Measurements from ENCODE around the gene ANKMY1.
"Not testable (repeated sequence)": the region's sequence is repeated elsewhere in the genome, so short reads cannot be mapped to it uniquely, and the experiment has no call there.

Gene ANKMY1

DNA sequence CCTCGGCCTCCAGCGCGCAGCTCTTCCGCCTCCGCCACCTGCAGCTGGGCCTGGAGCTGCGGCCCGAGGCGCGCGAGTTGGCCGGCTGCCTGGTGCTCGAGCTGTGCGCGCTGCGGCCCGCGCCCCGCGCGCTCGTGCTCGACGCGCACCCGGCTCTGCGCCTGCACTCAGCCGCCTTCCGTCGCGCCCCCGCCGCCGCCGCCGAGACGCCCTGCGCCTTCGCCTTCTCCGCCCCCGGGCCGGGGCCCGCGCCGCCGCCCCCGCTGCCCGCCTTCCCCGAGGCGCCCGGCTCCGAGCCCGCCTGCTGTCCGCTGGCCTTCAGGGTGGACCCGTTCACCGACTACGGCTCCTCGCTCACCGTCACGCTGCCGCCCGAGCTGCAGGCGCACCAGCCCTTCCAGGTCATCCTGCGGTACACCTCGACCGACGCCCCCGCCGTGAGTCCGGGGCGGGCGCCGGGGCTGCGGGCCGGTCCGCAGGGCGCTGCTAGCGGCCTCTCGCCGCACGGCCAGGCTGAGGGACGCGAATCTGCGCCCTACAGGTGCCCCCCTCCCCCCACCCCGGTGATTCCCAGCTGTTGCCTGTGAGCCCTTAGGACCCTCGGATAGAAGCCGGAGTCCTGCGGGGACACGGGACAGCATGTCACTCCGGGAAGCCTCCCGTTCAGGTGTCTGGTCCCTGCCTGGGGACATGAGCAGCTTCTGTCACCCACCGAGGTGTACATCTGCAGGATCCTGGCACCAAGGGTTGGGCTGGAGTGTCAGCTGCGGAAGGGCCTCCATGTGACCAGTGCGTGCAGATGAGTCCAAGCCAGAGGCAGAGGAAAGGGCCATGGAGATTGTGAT, 11.1 kb upstream of the ANKMY1 start:
- peak; percentile 49 for DNase-seq (ENCODE audit: low spot score)

- DNase-seq (ENCODE audit: low spot score), result peak; percentile 52
Measured at GRCh38 chr2:240567872-240568677, 10.3 kb upstream of the ANKMY1 start, which contains the start of gene RNPEPL1. TSS of gene RNPEPL1 (plus strand) at chr2:240568484. CDS start at chr2:240568587, 103 bp downstream.

DNA sequence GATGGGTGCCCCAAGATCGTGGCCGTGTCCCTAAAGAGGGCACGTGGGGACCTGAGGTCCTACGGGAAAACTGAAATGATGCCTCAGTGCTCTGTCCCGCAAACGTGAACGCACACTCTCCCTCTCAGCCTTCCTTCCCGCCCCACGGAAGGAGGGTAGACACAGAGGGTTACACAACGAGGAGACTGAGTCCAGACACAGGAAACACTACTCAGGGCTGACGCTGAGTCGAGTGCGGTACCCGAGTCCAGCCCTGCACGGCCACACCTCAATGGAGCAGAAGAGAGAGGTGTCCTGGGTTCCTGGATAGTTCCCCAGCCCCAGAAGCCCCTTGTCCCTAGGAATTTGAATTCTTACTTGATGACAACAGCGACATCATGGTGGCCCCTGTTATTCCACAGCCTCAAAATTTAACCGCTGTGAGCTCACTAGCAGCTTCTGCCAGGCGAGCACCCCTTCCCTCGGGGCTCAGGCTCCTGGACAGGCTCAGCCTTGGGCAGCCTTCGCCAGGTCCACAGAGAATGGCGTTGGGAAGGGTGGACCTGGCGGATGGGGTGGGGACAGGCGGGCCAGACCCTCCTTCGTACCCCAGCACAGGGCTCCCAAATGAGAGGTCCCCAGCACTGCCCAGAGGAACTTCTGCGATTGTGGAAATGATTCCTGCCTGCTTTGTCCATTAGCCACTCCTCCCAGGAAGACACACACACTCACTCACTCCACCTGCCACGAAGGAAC, 9.5 kb upstream of the ANKMY1 start:
- DNase-seq (ENCODE audit: low spot score), result no peak

DNA sequence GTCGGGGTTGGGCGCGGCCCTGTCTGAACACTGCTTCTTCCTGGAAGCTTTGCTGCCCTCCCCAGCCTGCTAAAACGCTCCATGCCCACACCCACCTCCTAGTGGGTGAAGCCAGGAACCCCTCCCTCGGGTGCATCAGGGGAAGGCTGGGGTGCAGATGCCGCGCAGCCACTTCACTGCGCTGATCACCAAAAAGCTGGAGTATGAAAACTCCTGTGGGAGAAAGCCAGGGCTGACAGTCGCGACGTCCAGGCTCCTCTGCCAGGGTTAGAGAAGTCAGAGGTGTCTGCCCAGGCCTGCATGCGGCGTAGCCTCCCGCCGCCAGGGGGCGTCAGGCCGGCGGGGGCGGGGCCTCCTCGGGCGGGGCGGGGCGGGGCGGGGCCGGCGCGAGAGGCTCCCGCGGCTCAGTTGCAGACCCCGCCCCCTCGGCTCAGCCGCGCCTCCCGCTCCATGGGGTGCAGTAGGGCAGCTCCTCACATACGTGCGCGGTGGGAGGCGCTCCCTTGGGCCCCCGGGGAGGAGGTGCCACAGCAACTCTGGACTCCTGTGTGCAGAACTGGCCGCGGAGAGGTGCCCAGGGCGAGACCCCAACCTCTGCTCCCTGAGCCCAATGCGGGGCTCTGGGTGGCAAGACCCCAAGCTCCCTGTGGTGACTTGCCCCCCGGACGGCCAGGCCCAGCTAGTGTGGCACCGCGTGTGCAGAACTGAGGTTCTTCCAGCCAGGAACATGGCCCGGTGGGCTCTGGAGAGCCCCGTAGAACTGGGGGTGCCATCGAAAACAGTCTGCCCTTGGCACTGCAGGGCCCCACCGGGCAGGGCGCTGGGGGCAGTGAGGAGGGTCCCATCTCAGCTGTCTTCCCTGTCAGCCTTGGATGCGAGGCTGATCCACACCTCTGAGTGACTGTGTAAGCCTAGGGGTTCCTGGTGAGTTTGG, 8.7 kb upstream of the ANKMY1 start:
- peak; percentile 90 for DNase-seq (ENCODE audit: low spot score)

DNA sequence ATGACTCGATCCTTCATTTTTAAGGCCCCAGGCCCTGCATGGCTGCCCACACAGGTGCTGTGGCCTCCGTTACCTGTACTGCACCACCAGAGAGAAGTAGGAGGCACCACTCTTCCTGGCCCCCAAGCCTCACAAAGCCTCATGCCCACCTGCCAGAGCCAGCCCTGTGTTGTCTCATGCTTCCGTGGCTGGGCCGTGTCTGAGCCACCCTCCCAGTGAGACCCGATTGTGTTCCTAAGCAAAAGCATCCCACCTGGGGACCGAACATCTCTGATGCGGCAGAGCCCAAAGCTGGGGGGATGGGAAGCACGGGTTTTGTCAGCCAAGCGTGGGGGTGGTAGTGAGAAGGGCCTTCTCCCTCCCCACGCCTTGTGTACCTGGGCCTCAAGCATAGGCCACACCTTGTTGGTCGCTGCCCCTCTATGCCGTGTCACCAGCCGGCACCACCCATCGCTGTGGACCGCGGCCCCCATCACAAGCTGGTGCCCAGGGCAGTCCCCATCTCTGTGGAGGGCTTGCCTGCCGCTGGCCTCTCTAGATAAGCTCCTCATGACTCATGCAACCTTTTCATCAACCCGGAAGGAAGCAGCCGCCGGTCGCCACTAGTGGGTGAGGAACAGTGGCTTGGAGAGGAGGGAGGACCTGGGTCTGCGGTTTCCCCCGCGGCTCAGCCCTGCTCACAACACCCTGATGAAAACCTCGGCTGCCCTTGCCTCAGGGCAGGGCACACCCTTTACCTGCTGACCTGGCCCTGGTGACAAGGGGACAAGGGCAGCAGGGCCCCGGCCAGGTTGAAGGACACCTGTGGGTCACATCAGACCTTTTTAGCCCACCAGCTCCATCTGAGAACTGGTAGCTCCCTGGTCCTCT, 7.8 kb upstream of the ANKMY1 start:
- peak; percentile 56 for DNase-seq (ENCODE audit: low spot score)

DNA sequence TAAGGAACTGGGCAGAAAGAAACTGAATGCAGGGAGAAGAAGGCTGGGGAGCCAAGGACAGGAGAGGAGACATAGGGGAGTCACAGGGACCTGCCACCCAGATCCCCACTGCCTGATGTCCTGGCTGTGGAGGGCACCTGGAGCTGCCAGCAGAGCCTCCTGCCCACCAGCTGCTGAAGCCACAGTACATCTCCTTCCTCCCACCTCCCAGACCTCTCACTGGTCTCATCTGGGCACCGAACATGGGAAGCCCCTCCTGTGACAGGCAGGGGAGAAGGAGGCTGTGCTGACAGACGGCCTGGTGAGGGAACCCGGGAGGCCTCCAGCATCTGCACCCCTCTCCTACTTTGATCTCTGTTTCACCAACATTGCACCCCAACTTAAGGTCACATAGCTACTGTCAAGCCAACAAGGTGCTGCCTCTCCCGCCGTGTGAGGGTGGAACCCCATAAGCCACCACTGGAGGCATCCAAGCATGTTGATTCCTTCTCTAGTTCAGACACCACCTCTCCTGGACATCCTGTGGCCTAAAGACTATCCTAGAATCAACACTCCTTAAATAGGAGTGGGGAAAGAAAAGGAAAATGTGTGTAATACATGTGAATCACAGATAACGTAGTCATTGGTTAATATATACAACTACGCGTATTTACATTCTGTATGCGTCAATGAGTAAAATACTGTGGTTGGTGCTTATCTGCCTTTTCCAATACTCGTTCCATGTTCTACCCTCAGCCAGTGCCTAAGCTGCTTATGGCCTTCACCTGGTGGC, 7.0 kb upstream of the ANKMY1 start:
- no peak for DNase-seq (ENCODE audit: low spot score)

DNA sequence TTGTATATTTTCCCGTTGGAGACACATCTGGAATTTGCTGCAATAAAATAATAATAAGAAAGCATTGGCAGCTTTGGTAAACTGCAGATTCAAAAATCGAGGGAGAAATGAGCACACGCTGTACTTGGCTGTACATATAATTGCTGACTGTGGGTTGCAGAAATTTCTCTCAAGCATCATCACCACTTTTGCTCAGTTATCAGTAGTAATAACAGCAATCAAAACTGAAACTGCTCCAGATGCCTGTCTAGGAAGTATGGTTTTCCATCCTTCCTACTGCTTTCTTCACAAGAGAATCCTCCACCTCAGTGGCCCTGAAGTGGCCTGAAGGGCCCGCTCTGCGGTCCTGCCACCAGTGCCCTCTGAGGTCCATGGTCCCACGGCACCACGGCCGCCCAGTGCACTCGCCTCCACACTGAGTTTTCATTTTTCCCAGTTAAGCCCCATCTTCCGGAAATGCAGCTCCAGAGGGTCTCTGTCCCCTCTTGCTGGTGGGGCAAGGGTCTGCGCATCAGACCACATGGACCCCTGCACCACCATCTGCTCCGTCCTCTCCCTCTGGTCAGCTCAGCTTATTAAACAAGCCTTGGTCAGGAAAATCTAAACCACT, 6.3 kb upstream of the ANKMY1 start:
- no peak for DNase-seq (ENCODE audit: low spot score)

- not testable (repeated sequence) for DNase-seq (ENCODE audit: low spot score)
Measured at GRCh38 chr2:240563231-240563630, 5.4 kb upstream of the ANKMY1 start.

- DNase-seq (ENCODE audit: low spot score), result no peak
Measured at GRCh38 chr2:240561325-240561971, 3.7 kb upstream of the ANKMY1 start.

DNA sequence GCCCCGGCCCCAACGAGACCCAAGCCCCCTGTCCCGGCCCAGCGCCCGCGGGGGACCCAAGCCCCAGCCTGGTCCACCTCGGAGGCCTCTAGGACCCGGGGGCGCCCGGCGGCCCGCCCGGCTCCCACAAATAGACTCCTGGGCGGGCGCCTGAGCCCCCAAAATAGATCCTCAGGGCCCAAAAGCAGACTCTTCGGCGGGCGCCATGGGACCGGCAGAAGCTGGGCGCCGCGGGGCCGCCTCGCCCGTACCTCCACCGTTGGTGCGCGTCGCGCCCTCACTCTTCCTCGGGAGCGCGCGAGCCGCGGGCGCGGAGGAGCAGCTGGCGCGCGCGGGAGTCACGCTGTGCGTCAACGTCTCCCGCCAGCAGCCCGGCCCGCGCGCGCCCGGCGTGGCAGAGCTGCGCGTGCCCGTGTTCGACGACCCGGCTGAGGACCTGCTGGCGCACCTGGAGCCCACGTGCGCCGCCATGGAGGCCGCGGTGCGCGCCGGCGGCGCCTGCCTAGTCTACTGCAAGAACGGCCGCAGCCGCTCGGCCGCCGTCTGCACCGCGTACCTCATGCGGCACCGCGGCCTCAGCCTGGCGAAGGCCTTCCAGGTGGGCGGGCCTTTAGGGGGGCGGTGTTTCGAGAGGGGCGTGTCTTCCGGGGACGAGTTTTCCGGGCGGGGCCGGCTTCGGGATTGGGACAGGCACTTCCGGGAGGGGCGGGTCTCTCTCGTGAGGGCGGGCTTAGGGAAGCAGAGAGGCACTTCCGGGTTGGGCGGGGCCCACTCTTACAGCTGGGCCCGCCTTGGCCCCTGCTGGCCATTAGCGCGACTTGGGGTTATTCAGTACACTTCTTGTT, 2.9 kb upstream of the ANKMY1 start:
- peak; percentile 97 for DNase-seq (ENCODE audit: low spot score)

DNA sequence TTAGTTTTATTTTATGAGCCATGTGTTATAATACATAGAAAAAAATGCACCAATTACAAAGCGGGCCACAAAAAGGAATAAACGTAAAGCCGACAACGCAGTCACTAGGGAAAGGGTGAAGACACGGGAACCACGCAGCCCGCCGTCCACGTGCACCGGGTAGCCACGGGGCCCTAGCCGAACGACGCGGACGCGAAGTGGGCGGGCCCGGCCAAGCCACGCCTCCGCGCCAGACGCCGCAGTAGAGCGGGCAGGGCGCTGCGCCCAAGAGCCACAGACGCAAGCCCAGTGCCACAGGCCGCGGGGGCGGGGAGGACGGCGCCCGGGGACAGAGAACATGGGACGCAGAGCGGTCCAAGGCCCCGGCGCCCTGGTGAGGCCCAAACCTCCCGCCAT, 2.3 kb upstream of the ANKMY1 start, which contains the start of gene DUSP28:
DUSP28 (plus strand) TSS at position 274 of the 396 bp plus-strand sequence. CDS start 328 bp downstream, outside the sequence.
- peak; percentile 91 for DNase-seq (ENCODE audit: low spot score)

- no peak for DNase-seq (ENCODE audit: low spot score)
Measured at GRCh38 chr2:240559286-240559685, 1.5 kb upstream of the ANKMY1 start.

- no peak for DNase-seq (ENCODE audit: low spot score)
Measured at GRCh38 chr2:240558236-240558761, 511 bp upstream of the ANKMY1 start.

DNA sequence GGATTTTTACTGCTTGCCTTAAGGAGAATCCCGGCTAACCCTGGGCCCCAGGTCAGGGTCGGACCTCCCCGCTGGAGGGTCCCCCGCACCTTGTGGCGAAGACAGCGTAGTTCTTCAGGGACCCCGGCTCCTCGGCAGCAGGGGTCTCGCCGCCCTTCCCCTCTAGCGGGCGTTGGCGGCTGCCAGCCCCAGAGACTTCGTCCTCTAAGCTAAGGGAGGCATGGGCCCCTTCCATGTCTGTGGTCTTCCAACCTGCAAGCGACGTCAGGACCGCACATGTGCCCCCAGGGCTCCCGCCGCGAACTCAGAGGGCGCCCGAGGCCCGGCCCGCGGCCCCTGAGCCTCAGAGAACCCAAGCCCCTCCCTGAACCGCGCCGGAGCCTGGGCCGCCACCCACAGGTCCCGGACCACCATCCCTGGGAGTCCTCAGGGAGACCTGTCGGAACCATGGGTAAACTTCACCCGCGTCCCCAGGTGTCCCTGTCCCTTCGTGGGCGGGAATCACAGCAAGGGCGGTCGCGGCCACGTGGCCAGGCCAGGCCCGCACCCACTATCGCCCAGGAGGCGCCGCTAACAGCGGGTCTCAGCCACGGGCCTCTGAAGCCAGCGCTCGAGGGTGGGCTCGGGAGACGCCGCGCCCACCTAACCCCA, 562 bp downstream of the ANKMY1 start:
- no peak for DNase-seq (ENCODE audit: low spot score)

GRCh38 chr2:240556553-240557100, 1.2 kb downstream of the ANKMY1 start:
- peak; percentile 43 for DNase-seq (ENCODE audit: low spot score)

- DNase-seq (ENCODE audit: low spot score), result no peak
Measured at GRCh38 chr2:240555541-240556250, 2.1 kb downstream of the ANKMY1 start.

All from AG08395 (cell line).